Hematopoietic multipotent progenitor cell treated with erythropoietin and hydrocortisone succinate and interleukin-3 and kit ligand, for 4 days (in vitro differentiated cells): ENCODE results near the gene HSPA1B.
"Not testable (repeated sequence)": the region's sequence is repeated elsewhere in the genome, so short reads cannot be mapped to it uniquely, and the experiment has no call there.

Source experiments
- DNase-seq: peaks from one replicate; pipeline ENCODE4 v3.0.0-alpha.2; 2015

Gene HSPA1B

GRCh38 chr6:31860349-31860748 is 32.8 kb downstream of the HSPA1B start:
- no peak for DNase-seq

- DNase-seq, result no peak
Observed at GRCh38 chr6:31861150-31861549, 33.6 kb downstream of the HSPA1B start.

GRCh38 chr6:31861919-31862343 is 34.4 kb downstream of the HSPA1B start:
- DNase-seq, result no peak

GRCh38 chr6:31862344-31863235 is 35.1 kb downstream of the HSPA1B start, which contains the start of gene NEU1:
TSS of gene NEU1 (minus strand) at chr6:31862821. CDS start at chr6:31862776, 45 bp downstream.
- DNase-seq, result peak; percentile 100

- not testable (repeated sequence) for DNase-seq
Observed at GRCh38 chr6:31864123-31864562, 36.6 kb downstream of the HSPA1B start.

- no peak for DNase-seq
Observed at GRCh38 chr6:31864818-31865204, 37.3 kb downstream of the HSPA1B start.

- no peak for DNase-seq
Observed at GRCh38 chr6:31865205-31866118, 37.9 kb downstream of the HSPA1B start.

- not testable (repeated sequence) for DNase-seq
Observed at GRCh38 chr6:31868658-31868971, 41.1 kb downstream of the HSPA1B start.

- DNase-seq, result no peak
Observed at GRCh38 chr6:31869343-31869742, 41.8 kb downstream of the HSPA1B start.

- peak; percentile 40 for DNase-seq
Observed at GRCh38 chr6:31870385-31870921, 42.9 kb downstream of the HSPA1B start.

- no peak for DNase-seq
Observed at GRCh38 chr6:31871046-31871659, 43.6 kb downstream of the HSPA1B start.

- DNase-seq, result no peak
Observed at GRCh38 chr6:31874084-31874670, 46.6 kb downstream of the HSPA1B start.

GRCh38 chr6:31874836-31875572 is 47.5 kb downstream of the HSPA1B start:
- DNase-seq, result peak; percentile 24

- no peak for DNase-seq
Observed at GRCh38 chr6:31875877-31876276, 48.3 kb downstream of the HSPA1B start.

GRCh38 chr6:31876357-31876756 is 48.8 kb downstream of the HSPA1B start:
- no peak for DNase-seq

- DNase-seq, result no peak
Observed at GRCh38 chr6:31877125-31877650, 49.6 kb downstream of the HSPA1B start.

GRCh38 chr6:31877651-31878161 is 50.2 kb downstream of the HSPA1B start:
- DNase-seq, result no peak

- no peak for DNase-seq
Observed at GRCh38 chr6:31878222-31878621, 50.7 kb downstream of the HSPA1B start.

- no peak for DNase-seq
Observed at GRCh38 chr6:31878726-31879125, 51.2 kb downstream of the HSPA1B start, which contains the start of gene SLC44A4. TSS of gene SLC44A4 (minus strand) at chr6:31878997. CDS start at chr6:31878980, 17 bp downstream.

- DNase-seq, result peak; percentile 53
Observed at GRCh38 chr6:31879143-31879542, 51.6 kb downstream of the HSPA1B start.
